IMR-90 (cell line): ENCODE measurements around the gene ZNF827. TPM values are rescaled to one million over a fixed set of nuclear protein-coding genes. Genes with fewer than 3 reads are reported as not detected.
A peak's percentile ranks its signal among the peaks of the same experiment; 100 is the strongest.

ENCODE experiments used
- ATAC-seq: fragments of 200-7000 bp; cut with Tn5 transposase; 2 replicates; pipeline ENCODE4 v1.9.1; 2020; ENCODE audit warnings: low read depth, mild to moderate bottlenecking, moderate library complexity
- BruUV-seq: library from RNA; stranded (reverse); fragments of 400-500 nt; replicated peaks from 2 replicates; lab custom pipeline; 2021; lab: Mats Ljungman, UMichigan
- CTCF ChIA-PET: fragments of 300-600 bp; formaldehyde crosslinking; extraction: SDS; loops from one replicate; lab custom pipeline; 2021; ENCODE audit warnings: antibody characterized with exemption; lab: Yijun Ruan, JAX
- POLR2A ChIA-PET: fragments of 300-600 bp; sonication (Branson Sonifier 250); formaldehyde crosslinking; loops from one replicate; lab custom pipeline; 2022; ENCODE audit warnings: antibody characterized with exemption; ENCODE audit not compliant: unreplicated experiment; lab: Charles Lee
- DNase-seq: peaks from one replicate; pipeline ENCODE4 v3.0.0; 2013
- H2AFZ ChIP-seq: replicated peaks from 2 replicates; pipeline ENCODE3; 2013; ENCODE audit warnings: low read length, mild to moderate bottlenecking; ENCODE audit not compliant: poor library complexity
- H2AK5ac ChIP-seq: 2 replicates; pipeline ENCODE4 v1.6.1; 2013; ENCODE audit warnings: low read depth, low read length, inconsistent platforms
- H2AK9ac ChIP-seq: replicated peaks from 2 replicates; pipeline ENCODE3; 2013; ENCODE audit warnings: mild to moderate bottlenecking, low read depth, low read length, moderate library complexity; ENCODE audit not compliant: poor library complexity
- H2BK120ac ChIP-seq: 2 replicates; pipeline ENCODE4 v1.6.1; 2013; ENCODE audit warnings: low read depth, low read length, inconsistent platforms
- H2BK15ac ChIP-seq: 3 replicates; pipeline ENCODE4 v1.6.1; 2013; ENCODE audit warnings: low read depth, low read length, inconsistent platforms
- H2BK20ac ChIP-seq: 2 replicates; pipeline ENCODE4 v1.6.1; 2013; ENCODE audit warnings: low read depth, mild to moderate bottlenecking, inconsistent platforms, low read length, moderate library complexity
- H2BK5ac ChIP-seq: 2 replicates; pipeline ENCODE4 v1.6.1; 2013; ENCODE audit warnings: mild to moderate bottlenecking, low read depth, low read length, inconsistent platforms; ENCODE audit not compliant: poor library complexity, severe bottlenecking
- H3K14ac ChIP-seq: replicated peaks from 2 replicates; pipeline ENCODE4 v1.6.1; 2013; ENCODE audit warnings: low read depth, low read length, inconsistent platforms
- H3K18ac ChIP-seq: 2 replicates; pipeline ENCODE4 v1.6.1; 2013; ENCODE audit warnings: low read depth, low read length, control low read depth
- H3K23ac ChIP-seq: 2 replicates; pipeline ENCODE4 v1.6.1; 2013; ENCODE audit warnings: low read depth, low read length, inconsistent platforms
- H3K27ac ChIP-seq: 2 replicates; pipeline ENCODE4 v1.5.1; 2013; ENCODE audit warnings: mild to moderate bottlenecking, control low read depth, low read length; ENCODE audit not compliant: insufficient read depth
- H3K27me3 ChIP-seq: 2 replicates; pipeline ENCODE4 v1.6.1; 2013; ENCODE audit warnings: low read length; ENCODE audit not compliant: control insufficient read depth, insufficient read depth
- H3K36me3 ChIP-seq: 2 replicates; pipeline ENCODE4 v1.6.1; 2013; ENCODE audit warnings: low read length, mixed read lengths; ENCODE audit not compliant: control insufficient read depth, insufficient read depth
- H3K4ac ChIP-seq: 2 replicates; pipeline ENCODE4 v1.6.1; 2013; ENCODE audit warnings: low read depth, low read length, inconsistent platforms
- H3K4me1 ChIP-seq: 2 replicates; pipeline ENCODE4 v1.6.1; 2013; ENCODE audit warnings: low read length, mixed read lengths; ENCODE audit not compliant: control insufficient read depth, insufficient read depth
- H3K4me2 ChIP-seq: 2 replicates; pipeline ENCODE4 v1.6.1; 2013; ENCODE audit warnings: low read depth, mild to moderate bottlenecking, control low read depth, low read length, moderate library complexity
- H3K4me3 ChIP-seq: 2 replicates; pipeline ENCODE4 v1.5.1; 2013; ENCODE audit warnings: low read depth, mild to moderate bottlenecking, control low read depth, low read length, moderate library complexity; ENCODE audit not compliant: insufficient read depth
- H3K56ac ChIP-seq: 2 replicates; pipeline ENCODE4 v1.6.1; 2013; ENCODE audit warnings: low read length, inconsistent platforms; ENCODE audit not compliant: insufficient read depth; ENCODE audit errors: extremely low read depth
- H3K79me1 ChIP-seq, 2 experiments: 2 replicates each; pipeline ENCODE4 v1.6.1; 2013; ENCODE audit warnings: low read length in 2 of 2, inconsistent platforms in 1 of 2, low read depth in 1 of 2
- H3K9ac ChIP-seq: 2 replicates; pipeline ENCODE4 v1.6.1; 2013; ENCODE audit warnings: low read depth, low read length, control low read depth
- H3K9me1 ChIP-seq: 2 replicates; pipeline ENCODE4 v1.6.1; 2013; ENCODE audit warnings: low read length, inconsistent platforms; ENCODE audit not compliant: insufficient read depth
- H3K9me3 ChIP-seq: 2 replicates; pipeline ENCODE4 v1.6.1; 2013; ENCODE audit warnings: low read length; ENCODE audit not compliant: control insufficient read depth, insufficient read depth
- H4K20me1 ChIP-seq: 2 replicates; pipeline ENCODE4 v1.6.1; 2013; ENCODE audit warnings: low read length, inconsistent platforms; ENCODE audit not compliant: insufficient read depth
- H4K5ac ChIP-seq: 2 replicates; pipeline ENCODE4 v1.6.1; 2013; ENCODE audit warnings: mild to moderate bottlenecking, low read depth, low read length, control low read depth
- H4K8ac ChIP-seq, 2 experiments: 2 replicates each; pipeline ENCODE4 v1.6.1; 2013; ENCODE audit warnings: low read depth in 2 of 2, low read length in 2 of 2, control low read depth in 1 of 2, inconsistent platforms in 1 of 2
- H4K91ac ChIP-seq: 2 replicates; pipeline ENCODE4 v1.6.1; 2013; ENCODE audit warnings: low read depth, low read length, inconsistent platforms; ENCODE audit not compliant: insufficient read depth
- BHLHE40 ChIP-seq: fragments of 150-350 bp; IDR thresholded peaks from 2 replicates; pipeline ENCODE4 v1.6.1; 2016; ENCODE audit warnings: mild to moderate bottlenecking, low read depth, low read length
- CEBPB ChIP-seq: IDR thresholded peaks from 2 replicates; pipeline ENCODE4 v1.6.1; 2012; ENCODE audit warnings: low read depth, low read length, improper control_type of control experiment
- CHD1 ChIP-seq: IDR thresholded peaks from 2 replicates; pipeline ENCODE4 v1.6.1; 2012; ENCODE audit warnings: low read depth, low read length, improper control_type of control experiment
- ELK1 ChIP-seq: fragments of 150-350 bp; IDR thresholded peaks from 2 replicates; pipeline ENCODE4 v1.6.1; 2016; ENCODE audit warnings: low read depth, mild to moderate bottlenecking, low read length, moderate library complexity, borderline replicate concordance
- FOS ChIP-seq: fragments of 150-350 bp; IDR thresholded peaks from 2 replicates; pipeline ENCODE4 v1.6.1; 2016; ENCODE audit warnings: low read depth, low read length
- MAFK ChIP-seq: IDR thresholded peaks from 2 replicates; pipeline ENCODE4 v1.6.1; 2012; ENCODE audit warnings: low read depth, low read length, improper control_type of control experiment
- MAZ ChIP-seq: IDR thresholded peaks from 2 replicates; pipeline ENCODE4 v1.6.1; 2012; ENCODE audit warnings: low read depth, mild to moderate bottlenecking, low read length, improper control_type of control experiment, moderate library complexity, borderline replicate concordance
- MXI1 ChIP-seq: IDR thresholded peaks from 2 replicates; pipeline ENCODE4 v1.6.1; 2012; ENCODE audit warnings: low read depth, mild to moderate bottlenecking, low read length, moderate library complexity, borderline replicate concordance
- NFE2L2 ChIP-seq: fragments of 150-350 bp; IDR thresholded peaks from 2 replicates; pipeline ENCODE4 v1.6.1; 2016; ENCODE audit warnings: low read depth, mild to moderate bottlenecking, low read length
- POLR2A ChIP-seq: IDR thresholded peaks from 2 replicates; pipeline ENCODE4 v1.6.1; 2012; ENCODE audit warnings: mild to moderate bottlenecking, low read depth, low read length
- RAD21 ChIP-seq: IDR thresholded peaks from 2 replicates; pipeline ENCODE4 v1.6.1; 2012; ENCODE audit warnings: low read length, improper control_type of control experiment
- RCOR1 ChIP-seq: IDR thresholded peaks from 2 replicates; pipeline ENCODE4 v1.6.1; 2012; ENCODE audit warnings: mild to moderate bottlenecking, low read length, improper control_type of control experiment; ENCODE audit not compliant: insufficient replicate concordance
- RFX5 ChIP-seq: IDR thresholded peaks from 2 replicates; pipeline ENCODE4 v1.8.0; 2012; ENCODE audit warnings: low read depth, mild to moderate bottlenecking, low read length, moderate library complexity
- SMC3 ChIP-seq: fragments of 150-350 bp; IDR thresholded peaks from 2 replicates; pipeline ENCODE4 v1.6.1; 2016; ENCODE audit warnings: low read depth, mild to moderate bottlenecking, antibody characterized with exemption, low read length, moderate library complexity
- USF2 ChIP-seq: fragments of 150-350 bp; IDR thresholded peaks from 2 replicates; pipeline ENCODE4 v1.6.1; 2017; ENCODE audit warnings: mild to moderate bottlenecking, antibody characterized with exemption, low read length, low read depth
- WGBS, 2 experiments: methylation state at CpG; one replicate each; pipeline versions ENCODE4 v1.1.5 to v1.1.7; 2013; ENCODE audit warnings: missing lambda C conversion rate in 2 of 2; ENCODE audit not compliant: insufficient read length in 1 of 2; ENCODE audit errors: extremely low coverage in 2 of 2; 5-methylcytosine and 5-hydroxymethylcytosine counted together
- dilution Hi-C: fragments of 300-500 bp; cut with HindIII; formaldehyde crosslinking; loops from one replicate; pipeline ENCODE4 v1.14.3; 2018; ENCODE audit warnings: low sequenced_read_pairs; ENCODE audit not compliant: unreplicated experiment
- in situ Hi-C: fragments of 300-500 bp; cut with MboI; formaldehyde crosslinking; loops from 3 replicates; pipeline ENCODE4 v1.14.3; 2019; ENCODE audit warnings: low sequenced_read_pairs, inconsistent platforms, mixed read lengths
- intact Hi-C: fragments of 100-400 bp; cut with micrococcal nuclease; formaldehyde crosslinking; loops from 2 replicates; pipeline ENCODE4 v1.10.0; 2022
- polyA plus RNA-seq, 3 experiments: library from polyadenylated mRNA; depleted of rRNA; stranded (reverse); fragments of >200 nt; gene quantifications; 2 replicates each; pipeline ENCODE4 v1.2.3, GENCODE V29; 2012; ENCODE audit warnings: low replicate concordance in 1 of 3
- total RNA-seq: library from RNA; depleted of rRNA; stranded (reverse); fragments of >200 nt; gene quantifications from 2 replicates; pipeline ENCODE4 v1.2.3, GENCODE V29; 2012
- TF ChIP-seq, protein P1 (sequence below): conservative IDR thresholded peaks from 2 replicates; pipeline ENCODE4 v1.5.1; 2012; ENCODE audit warnings: mild to moderate bottlenecking, low read depth, low read length, improper control_type of control experiment

ZNF827 gene
- total and polyA plus RNA-seq, 2 of the 4 experiments (the other 2 are of a cell fraction) = 6.6 to 31.7 TPM

- peak overlapping the region; percentile 17 for H3K4me2 ChIP-seq
- POLR2A ChIA-PET = interaction anchor here (0.6 to 0.7 kb wide), 2 partner anchors 24 to 201 kb away, joined by 3 to 4 read pairs; no protein-coding TSS in a partner anchor
- no peak overlapping the region for H3K56ac ChIP-seq
- H2AK5ac ChIP-seq = 0 out of 2 replicates have a peak overlapping the region, but pooled peaks have one; percentile 18
- peak overlapping the region; percentile 41 to 83; a peak in 3 of 4 replicates for H4K8ac ChIP-seq
- CTCF ChIA-PET = interaction anchor here (0.6 kb wide), 1 partner anchor 882 kb away, joined by 3 read pairs; no protein-coding TSS in a partner anchor
- H3K18ac ChIP-seq = peak overlapping the region; percentile 32; the same call in 1 of the 2 replicates
- BruUV-seq = no TSS peak
- intact Hi-C loops = loop anchor here (5.0 kb wide), 1 partner anchor 203 kb away; the partner anchor contains the start of gene MMAA
- H3K14ac ChIP-seq = peak overlapping the region; percentile 30; the same call in 1 of the 2 replicates
- H3K27me3 ChIP-seq = no peaks in the 10 kb centered on the region
- 59% methylated on average over 3 of the region's 5 CpGs; no CpG with 5 or more reads in 1 of the 2 experiments for WGBS, 2 experiments
- peaks cover 13% of the 10 kb centered on the region for H3K9me1 ChIP-seq
- peak overlapping the region; percentile 11 for H2AFZ ChIP-seq
- no peak for ATAC-seq
- in situ Hi-C loops = no loop called here
- no peak for TF ChIP-seq USF2
- TF ChIP-seq MAZ = no peak
- no peak for TF ChIP-seq CHD1
- TF ChIP-seq ELK1 = no peak
- TF ChIP-seq NFE2L2 = no peak
- no peak for TF ChIP-seq POLR2A
- no peak for TF ChIP-seq MAFK
- no peak for TF ChIP-seq BHLHE40
- no peak for TF ChIP-seq MXI1
- no peak for TF ChIP-seq RAD21
- TF ChIP-seq, protein P1, sequence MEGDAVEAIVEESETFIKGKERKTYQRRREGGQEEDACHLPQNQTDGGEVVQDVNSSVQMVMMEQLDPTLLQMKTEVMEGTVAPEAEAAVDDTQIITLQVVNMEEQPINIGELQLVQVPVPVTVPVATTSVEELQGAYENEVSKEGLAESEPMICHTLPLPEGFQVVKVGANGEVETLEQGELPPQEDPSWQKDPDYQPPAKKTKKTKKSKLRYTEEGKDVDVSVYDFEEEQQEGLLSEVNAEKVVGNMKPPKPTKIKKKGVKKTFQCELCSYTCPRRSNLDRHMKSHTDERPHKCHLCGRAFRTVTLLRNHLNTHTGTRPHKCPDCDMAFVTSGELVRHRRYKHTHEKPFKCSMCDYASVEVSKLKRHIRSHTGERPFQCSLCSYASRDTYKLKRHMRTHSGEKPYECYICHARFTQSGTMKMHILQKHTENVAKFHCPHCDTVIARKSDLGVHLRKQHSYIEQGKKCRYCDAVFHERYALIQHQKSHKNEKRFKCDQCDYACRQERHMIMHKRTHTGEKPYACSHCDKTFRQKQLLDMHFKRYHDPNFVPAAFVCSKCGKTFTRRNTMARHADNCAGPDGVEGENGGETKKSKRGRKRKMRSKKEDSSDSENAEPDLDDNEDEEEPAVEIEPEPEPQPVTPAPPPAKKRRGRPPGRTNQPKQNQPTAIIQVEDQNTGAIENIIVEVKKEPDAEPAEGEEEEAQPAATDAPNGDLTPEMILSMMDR = no peak
- TF ChIP-seq RCOR1 = no peak
- no peak for TF ChIP-seq SMC3
- TF ChIP-seq FOS = no peak
- TF ChIP-seq RFX5 = no peak
- no peak for TF ChIP-seq CEBPB
- H3K27ac ChIP-seq = peak overlapping the region; percentile 62; the same call in 1 of the 2 replicates
- peak overlapping the region; percentile 3; the same call in 1 of the 2 replicates for H3K23ac ChIP-seq
- DNase-seq = no peak
- no peak overlapping the region for H3K9ac ChIP-seq
- H4K91ac ChIP-seq = peak overlapping the region; percentile 16; the same call in 1 of the 2 replicates
- peak overlapping the region; percentile 9; the same call in 1 of the 2 replicates for H2BK20ac ChIP-seq
- H3K79me1 ChIP-seq = peaks cover 7 to 14% of the 10 kb centered on the region in 2 experiments; a peak in 3 of 4 replicates
- peaks cover 23% of the 10 kb centered on the region for H3K4me1 ChIP-seq
- H3K9me3 ChIP-seq = no peaks in the 10 kb centered on the region
- peak overlapping the region; percentile 84; the same call in 1 of the 2 replicates for H4K5ac ChIP-seq
- H2AK9ac ChIP-seq = no peak overlapping the region
- H3K36me3 ChIP-seq = peaks cover 2% of the 10 kb centered on the region
- H4K20me1 ChIP-seq = no peaks in the 10 kb centered on the region
- H3K4me3 ChIP-seq = no peak overlapping the region
- peak overlapping the region; percentile 39 for H2BK120ac ChIP-seq
- dilution Hi-C loops = no loop called here
- H3K4ac ChIP-seq = peak overlapping the region; percentile 39
- peak overlapping the region; percentile 12 for H2BK5ac ChIP-seq
- H2BK15ac ChIP-seq = peak overlapping the region; percentile 29; the same call in 1 of the 3 replicates
Observed at GRCh38 chr4:145819853-145820181, 118.8 kb downstream of the ZNF827 start.
